GM18499 (cell line): ENCODE measurements around the gene SPATS2L.

Source experiments
- ATAC-seq: cut with Tn5 transposase; IDR thresholded peaks from one replicate; pipeline ENCODE4 v1.9.1; 2021; ENCODE audit warnings: moderate number of reproducible peaks; ENCODE audit not compliant: insufficient read depth, unreplicated experiment

Gene SPATS2L

GRCh38 chr2:200345975-200346374, 39.5 kb downstream of the SPATS2L start:
- no peak for ATAC-seq

- no peak for ATAC-seq
Measured at GRCh38 chr2:200347301-200347700, 40.8 kb downstream of the SPATS2L start.

GRCh38 chr2:200348897-200349563, 42.5 kb downstream of the SPATS2L start:
- no peak for ATAC-seq

- no peak for ATAC-seq
Measured at GRCh38 chr2:200349868-200350267, 43.4 kb downstream of the SPATS2L start.

- ATAC-seq = no peak
Measured at GRCh38 chr2:200350850-200351285, 44.4 kb downstream of the SPATS2L start.

- ATAC-seq = no peak
Measured at GRCh38 chr2:200351815-200352214, 45.3 kb downstream of the SPATS2L start.

- no peak for ATAC-seq
Measured at GRCh38 chr2:200352636-200353035, 46.1 kb downstream of the SPATS2L start.

GRCh38 chr2:200353120-200353519, 46.6 kb downstream of the SPATS2L start:
- no peak for ATAC-seq

- ATAC-seq = no peak
Measured at GRCh38 chr2:200353874-200354273, 47.4 kb downstream of the SPATS2L start.

- no peak for ATAC-seq
Measured at GRCh38 chr2:200354833-200355751, 48.6 kb downstream of the SPATS2L start.

- no peak for ATAC-seq
Measured at GRCh38 chr2:200356321-200356720, 49.8 kb downstream of the SPATS2L start.

- no peak for ATAC-seq
Measured at GRCh38 chr2:200356857-200357384, 50.4 kb downstream of the SPATS2L start.

- no peak for ATAC-seq
Measured at GRCh38 chr2:200357845-200358244, 51.4 kb downstream of the SPATS2L start.

- ATAC-seq = no peak
Measured at GRCh38 chr2:200359552-200359951, 53.1 kb downstream of the SPATS2L start.

- ATAC-seq = no peak
Measured at GRCh38 chr2:200360364-200360763, 53.9 kb downstream of the SPATS2L start.

GRCh38 chr2:200362202-200362917, 55.9 kb downstream of the SPATS2L start:
- no peak for ATAC-seq

GRCh38 chr2:200363279-200363678, 56.8 kb downstream of the SPATS2L start:
- no peak for ATAC-seq

- ATAC-seq = no peak
Measured at GRCh38 chr2:200364142-200364541, 57.6 kb downstream of the SPATS2L start.

GRCh38 chr2:200364620-200365019, 58.1 kb downstream of the SPATS2L start:
- ATAC-seq = no peak

- ATAC-seq = no peak
Measured at GRCh38 chr2:200365209-200365608, 58.7 kb downstream of the SPATS2L start.

GRCh38 chr2:200367155-200367554, 60.7 kb downstream of the SPATS2L start:
- no peak for ATAC-seq
